DMS53 treated with DMSO at 0.1 percent for 48 hours (cell line): ENCODE data around the gene HIP1R.

Experiments used
- DNase-seq: peaks from one replicate; lab custom pipeline; 2025; ENCODE audit not compliant: unreplicated experiment; lab: John Stamatoyannopoulos, UW

Gene HIP1R

DNA sequence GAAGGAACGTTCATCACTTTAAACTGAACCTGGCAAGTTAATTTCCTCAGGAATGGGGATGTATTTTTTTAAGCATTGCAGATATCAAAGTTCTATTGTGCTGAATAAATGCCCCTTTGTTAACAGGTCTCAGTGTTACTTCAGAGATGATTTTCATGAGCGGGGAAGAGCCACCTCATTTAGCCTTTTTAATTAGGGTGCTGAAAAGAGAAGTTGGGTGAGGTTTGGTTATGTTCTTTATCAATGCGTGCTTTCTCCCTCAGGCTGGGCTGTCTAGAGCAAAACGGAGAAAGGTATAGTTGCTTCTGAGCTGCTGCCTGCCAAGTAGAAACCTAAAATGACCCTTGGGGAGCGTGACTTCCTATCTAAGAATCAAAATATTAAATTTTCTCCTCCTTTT is 8.0 kb upstream of the HIP1R start:
- no peak for DNase-seq

DNA sequence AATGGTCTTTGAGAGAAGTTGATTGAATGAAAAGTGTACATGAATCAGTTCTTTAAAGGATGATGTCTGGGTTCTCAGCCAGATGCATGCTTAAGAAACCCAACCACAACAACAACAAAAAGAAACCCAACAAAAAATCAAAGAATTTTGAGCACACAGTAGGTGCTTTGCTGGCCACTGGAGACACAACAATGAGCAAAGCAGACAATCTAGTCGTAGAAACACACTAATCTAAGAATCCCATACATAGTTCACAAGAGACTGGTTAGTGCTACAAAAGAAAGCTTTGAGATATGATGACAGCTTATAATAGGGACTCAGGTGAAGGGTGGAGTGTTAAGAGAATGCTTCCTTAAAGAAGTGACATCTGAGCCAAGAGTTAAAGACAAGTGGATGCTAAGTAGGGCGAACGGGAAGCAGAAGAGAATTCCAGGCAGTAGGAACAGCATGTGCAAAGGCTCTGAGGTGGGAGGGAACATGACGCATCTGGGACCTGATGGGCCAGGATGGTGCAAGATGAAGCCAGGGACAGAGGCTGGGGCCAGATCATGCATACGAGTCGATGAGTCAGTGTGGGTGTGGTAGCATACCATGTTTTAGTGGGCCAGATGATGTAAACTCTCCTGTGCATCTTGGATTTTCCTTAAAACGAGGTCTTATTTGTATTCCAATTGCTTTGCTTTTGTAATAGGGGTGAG is 4.6 kb upstream of the HIP1R start:
- DNase-seq = no peak

DNA sequence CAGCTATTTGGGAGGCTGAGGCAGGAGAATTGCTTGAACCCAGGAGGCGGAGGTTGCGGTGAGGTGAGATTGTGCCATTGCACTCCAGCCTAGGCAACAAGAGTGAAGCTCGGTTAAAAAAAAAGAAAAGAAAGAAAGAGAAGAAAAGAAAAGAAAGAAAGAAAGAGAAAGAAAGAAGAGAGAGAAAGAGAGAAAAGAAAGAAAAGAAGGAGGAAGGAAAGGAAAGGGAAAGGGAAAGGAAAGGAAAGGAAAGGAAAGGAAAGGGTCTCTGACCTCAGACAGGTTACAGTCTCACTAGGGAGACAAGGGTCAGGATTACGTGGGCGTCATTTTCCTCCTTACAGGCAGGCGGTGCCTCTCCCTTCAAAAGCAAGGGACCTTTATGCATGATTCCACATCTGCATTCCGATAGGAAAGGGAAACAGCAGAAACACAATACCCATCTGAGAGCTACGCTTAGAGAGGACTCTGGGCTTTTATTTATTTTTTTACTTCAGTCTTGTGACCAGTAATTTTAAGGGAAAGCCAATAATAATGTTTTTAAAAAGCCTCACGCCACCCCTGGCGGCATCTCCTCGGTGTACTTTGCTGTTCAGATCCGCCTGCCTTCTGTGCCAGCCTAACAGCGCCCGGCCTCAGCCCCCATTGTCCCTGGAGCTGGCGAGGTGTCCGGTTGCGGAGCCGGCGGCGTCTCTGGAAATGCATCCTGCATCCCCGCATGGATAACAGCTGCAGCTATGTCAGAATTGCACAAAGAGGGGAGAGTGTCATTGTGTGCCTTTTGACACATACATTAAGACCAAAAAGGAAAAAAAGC is 945 bp upstream of the HIP1R start:
- DNase-seq = peak; percentile 76

DNA sequence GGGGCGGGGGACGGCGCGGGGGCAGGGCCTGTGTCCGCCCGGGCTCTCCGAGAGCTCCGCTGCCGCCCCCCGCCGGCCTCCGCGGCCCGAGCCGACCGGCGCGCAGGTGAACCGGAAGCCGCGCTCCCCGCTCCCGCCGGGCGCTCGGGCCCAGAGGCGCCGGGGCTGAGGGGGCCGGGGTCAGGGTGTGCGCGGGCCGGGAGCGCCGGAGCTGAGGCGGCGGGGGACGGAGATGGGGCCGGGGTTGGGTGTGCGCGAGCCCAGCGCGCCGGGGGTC is 431 bp downstream of the HIP1R start:
- DNase-seq = no peak

DNA sequence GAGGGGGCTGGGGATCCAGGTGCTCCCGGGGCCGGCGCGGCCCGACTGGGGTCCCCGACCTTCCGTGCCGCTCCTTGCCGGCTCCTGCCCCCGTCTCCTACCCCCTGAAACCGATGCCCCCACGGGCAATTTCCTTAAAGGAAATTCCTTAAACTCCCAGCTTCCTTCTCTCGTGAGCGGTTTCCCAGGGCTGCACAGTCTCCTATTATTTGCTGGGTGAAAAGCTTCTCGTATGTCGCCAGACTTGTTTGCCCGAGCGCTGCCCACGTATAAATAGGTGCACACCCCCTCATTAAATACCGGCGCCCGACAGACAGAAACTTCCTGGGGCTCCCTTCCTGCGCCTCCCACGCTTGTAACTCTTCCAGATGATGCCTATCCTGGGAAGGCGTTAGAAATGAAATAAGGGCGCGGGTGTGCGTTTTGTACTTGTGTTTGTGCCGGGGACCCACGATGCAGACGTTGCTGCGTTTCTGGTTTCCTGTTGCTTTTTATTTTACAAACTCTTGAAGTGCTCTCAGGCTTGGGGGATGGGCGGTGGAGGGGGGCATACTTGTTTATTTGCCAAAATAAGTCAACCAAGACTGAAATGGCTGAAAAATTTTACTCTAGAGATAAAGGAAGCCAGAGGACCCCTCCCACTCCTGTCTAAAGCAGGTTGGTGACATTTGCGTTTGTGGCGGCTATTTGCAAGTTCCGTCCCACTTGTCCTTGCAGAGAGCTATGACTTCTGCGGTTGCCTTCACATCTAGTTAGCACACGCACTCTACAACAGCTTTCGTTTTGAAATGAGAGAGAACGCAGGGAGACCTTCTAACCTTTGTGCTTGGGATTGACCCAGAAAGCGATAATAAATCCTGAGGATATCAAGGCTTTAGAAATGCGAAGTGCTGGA is 1.0 kb downstream of the HIP1R start:
- peak; percentile 51 for DNase-seq

DNA sequence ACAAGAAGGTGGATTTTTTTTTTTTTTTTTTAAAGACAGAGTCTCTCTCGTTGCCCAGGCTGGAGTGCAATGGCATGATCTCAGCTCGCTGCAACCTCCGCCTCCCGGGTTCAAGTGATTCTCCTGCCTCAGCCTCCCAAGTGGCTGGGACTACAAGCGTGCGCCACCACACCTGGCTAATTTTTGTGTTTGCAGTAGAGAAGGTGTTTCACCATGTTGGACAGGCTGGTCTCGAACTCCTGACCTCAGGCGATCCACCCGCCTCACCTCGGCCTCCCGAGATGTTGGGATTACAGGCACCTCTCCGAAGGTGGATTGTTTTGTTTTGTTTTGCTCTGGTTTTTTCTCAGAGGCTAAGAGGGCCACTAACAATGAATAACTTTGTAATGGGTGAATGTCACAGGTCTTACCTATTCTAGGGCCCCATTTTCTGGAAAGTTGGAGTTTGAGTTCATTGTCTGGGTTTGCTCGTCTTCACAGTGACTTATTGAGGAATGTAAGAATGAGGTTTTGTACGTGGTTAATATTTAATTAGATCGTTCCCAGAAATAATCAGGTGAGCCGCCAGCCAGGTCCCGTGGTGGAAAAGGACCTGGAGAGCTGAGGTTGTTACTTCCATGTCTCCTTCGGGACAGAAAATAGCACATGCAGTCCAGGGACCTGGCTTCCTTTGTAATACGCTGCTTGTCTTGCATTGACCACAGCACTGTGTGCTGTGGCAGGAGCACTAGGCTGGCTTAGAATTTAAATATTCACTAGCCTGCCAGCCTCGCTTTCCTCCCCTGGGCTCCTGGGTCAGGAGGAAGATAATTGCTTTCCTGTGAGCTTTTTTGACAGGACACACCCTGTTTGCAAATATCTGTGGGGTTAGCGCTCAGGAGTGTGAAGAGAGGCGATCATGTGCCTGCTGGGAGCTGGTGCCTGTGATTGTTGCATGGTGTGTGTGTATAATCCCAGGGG is 2.3 kb downstream of the HIP1R start:
- DNase-seq = no peak

DNA sequence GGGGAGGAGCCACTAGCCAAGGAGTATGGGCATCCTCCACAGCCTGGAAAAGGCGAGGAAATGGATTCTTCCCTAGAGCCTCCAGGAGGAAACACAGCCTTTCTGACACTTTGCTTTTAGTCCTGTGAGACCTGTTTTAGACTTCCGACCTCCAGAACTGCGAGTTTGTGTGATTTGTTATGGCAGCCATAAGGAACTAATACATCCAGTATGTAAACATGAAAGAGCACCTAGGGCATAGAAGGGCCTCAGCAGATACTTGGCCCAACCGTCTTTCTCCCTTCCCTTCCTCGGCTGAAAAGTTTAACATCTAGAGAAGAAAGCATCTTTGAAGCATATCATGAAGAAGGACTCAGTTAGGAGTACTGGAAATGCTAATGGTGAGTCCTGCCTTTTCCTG is 3.6 kb downstream of the HIP1R start:
- no peak for DNase-seq

DNA sequence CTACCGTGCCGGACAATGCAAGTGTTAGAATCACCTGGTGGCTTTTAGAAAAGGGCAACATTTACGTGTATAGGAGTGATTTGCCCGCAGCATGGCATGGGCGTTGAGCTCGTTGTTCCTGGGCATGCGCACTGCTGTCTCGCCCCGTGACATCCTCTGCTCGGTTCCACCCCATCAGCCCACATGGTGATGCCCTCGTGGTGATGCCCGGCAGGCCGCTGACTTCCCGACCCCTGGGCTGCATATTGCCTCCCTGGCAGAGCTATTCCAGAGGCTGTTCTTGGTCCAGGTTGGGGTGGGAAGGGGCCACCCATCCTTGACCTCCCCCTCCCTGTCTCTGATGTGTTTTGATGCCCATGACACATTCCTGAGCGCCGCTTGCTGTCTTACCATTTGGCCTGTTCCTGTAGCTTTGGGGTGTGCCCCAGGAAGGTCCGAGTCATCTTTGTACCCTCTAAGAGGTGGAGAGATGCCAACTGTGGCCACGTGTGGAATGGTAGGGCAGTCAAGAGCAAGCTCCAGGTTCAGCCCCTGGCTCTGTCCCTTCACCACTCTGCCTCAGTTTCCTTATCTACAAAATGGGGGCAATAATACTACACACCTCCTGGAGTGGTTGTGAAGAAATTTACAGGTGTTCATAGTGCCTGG is 4.8 kb downstream of the HIP1R start:
- DNase-seq = no peak

DNA sequence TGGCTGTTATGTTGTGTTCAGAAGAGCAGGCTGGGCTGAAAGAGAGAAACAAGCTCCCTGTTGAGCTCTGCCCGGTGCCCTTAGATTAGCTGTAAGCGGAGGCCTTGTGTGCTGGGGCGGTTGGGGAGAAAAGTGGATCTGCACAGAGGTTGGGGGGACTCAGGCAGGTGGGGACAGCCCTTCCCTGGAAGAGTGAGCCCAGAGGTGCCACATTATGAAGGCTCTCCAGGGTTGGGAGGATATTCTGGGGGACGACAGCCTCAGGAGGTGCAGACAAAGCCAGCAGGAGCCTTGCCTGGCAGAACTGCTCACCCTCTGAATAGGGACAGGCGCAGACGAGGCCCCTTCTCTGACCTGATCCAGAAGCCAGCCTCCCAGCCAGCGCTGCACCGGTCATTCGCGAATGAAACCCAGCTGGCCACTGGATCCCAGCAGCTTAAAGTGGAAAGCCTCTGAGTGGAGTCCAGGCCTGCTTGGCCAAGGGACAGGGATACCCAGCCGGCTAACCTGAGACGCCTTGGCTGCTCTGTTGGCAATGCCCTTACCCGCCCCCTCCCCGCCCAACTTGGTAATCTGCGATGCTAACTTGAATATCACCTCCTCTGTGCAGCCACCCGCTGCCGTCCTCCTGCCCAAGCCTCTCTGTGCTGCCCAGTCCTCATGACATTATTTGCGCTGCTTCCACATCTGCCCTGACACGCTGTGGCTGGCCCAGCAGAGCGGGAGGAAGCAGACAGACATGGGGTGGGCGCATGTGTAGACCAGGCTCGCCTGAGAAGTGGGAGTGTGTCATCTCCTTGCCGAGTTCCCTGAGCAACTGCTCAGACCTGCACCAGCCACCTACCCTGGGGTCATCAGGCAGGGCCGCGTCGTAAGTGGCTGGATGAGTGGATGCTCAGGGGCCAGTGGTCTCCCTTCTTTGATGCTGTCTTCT is 5.6 kb downstream of the HIP1R start:
- no peak for DNase-seq

DNA sequence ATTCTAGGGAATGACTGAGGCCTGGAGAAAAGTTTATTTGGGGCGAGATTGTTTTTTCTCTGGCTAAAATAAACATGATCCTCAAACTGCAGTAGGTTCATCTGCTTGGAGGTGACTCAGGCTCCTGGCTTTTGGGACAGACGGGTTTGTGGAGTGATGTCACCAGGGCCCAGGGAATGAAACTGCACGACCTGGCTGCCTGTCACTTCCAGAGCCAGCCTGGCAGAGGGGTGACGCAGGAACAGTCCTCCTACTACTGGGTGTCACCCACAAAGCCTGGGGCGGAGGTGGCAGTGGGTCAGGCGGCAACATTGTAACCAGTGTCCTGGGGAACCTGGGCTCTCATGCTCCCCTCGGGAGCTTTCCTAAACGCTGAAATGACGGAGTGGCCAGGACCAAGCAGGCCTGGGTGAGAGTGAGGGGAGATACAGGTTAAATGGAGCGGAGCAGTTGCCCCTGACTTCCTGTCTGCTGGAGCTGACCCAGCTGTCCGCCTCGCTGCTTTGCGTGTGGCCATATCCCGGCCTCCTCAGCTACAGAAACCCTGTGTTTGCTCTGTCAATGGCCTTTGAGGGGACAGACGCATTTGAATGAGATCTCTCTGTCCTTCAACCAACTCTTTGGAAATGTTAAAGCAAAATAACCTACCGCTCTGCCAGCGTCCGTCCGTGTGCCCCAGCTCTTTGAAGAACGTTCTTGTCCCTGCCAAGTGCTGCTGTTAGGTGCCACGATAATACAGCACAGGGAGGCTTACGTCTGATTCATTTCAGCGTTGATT is 6.5 kb downstream of the HIP1R start:
- DNase-seq = no peak

DNA sequence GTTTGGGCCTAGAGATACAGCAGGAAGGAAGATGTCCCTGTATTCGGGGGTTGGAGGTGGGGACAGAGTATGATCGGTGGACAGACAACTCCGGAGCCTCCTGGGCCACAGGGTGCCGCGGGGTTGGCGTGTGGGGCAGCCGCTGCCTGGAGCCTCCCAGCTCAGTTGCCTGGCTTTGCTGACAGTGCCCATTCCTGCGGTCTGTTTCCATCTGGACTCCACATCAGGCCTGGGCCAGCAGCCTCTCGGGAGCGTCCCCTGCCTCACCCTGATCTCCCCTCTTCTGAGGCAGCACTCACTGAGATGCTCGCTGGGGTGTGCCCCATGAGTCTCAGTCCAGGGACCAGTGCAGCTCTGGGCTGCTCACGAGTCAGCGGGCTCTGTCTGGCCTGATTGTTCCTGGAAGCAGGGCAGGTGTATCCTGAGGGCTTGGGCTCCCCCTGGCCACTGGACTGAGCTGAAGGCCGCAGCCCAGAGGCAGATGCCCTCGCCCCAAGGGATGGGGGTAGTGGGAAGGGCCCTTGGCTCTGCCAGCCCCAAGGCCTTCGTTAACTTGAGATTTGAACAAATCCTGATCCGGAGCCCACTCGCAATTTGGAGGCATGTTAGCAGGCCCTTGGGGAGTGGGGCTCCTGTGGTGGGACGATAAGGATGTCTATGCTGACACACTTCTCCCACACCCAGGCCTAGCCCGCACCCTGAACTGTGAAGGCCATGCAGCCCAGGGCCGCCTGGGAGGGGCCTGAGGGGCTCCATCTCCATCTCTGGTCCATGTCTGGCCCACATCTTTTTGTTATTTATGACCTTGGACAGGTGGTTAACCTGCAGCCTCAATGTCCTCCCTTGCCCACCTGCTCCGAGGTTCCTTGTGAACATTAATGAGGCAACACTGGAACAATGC is 7.5 kb downstream of the HIP1R start:
- DNase-seq = no peak

DNA sequence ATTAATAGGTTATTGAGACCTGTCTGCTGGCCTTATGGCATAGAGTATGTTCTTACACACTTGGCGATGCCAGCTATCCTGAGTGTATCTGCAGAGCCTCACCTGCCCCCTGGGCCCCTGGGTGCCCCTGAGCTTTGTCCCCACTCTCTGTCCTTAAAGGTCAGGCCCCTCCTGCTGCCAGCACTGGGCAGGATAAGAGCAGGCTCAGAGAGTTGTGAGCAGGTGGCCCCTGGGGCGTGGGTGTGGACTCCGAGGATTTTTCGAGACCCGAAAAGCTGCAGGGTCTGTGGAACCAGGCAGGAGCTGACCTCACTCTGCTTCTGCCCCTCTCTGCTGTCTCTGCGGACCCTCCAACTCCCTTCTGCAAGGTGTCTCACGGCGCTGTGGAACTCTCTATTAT is 8.2 kb downstream of the HIP1R start:
- DNase-seq = no peak

DNA sequence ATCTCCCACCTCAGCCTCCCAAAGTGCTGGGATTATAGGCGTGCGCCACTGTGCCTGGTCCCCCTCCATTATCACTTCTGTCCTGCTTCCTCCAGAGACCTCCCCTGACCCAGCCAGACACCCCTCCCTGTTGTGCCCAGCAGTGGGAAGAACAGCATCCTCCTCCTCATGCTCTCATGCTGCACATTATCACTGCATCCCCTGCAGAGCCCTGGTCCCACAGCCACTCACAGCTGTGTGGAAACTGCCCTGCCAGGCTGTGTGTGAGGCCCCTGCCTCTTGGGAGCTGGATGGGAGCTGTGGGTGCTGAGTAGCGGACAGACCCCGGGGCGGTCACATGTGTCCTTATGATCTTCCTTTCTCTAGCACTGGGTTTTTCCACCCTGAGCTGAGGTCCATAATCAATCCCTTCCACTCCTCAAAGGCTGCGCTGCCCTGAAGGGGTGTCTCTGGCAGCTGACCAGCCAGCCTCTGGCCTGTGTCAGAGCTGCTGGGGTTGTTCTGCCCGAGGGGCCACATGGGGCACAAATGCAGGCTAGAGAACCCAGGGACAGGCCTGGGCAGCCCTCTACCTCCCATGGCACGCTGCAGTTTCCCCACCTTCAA is 9.2 kb downstream of the HIP1R start:
- no peak for DNase-seq

DNA sequence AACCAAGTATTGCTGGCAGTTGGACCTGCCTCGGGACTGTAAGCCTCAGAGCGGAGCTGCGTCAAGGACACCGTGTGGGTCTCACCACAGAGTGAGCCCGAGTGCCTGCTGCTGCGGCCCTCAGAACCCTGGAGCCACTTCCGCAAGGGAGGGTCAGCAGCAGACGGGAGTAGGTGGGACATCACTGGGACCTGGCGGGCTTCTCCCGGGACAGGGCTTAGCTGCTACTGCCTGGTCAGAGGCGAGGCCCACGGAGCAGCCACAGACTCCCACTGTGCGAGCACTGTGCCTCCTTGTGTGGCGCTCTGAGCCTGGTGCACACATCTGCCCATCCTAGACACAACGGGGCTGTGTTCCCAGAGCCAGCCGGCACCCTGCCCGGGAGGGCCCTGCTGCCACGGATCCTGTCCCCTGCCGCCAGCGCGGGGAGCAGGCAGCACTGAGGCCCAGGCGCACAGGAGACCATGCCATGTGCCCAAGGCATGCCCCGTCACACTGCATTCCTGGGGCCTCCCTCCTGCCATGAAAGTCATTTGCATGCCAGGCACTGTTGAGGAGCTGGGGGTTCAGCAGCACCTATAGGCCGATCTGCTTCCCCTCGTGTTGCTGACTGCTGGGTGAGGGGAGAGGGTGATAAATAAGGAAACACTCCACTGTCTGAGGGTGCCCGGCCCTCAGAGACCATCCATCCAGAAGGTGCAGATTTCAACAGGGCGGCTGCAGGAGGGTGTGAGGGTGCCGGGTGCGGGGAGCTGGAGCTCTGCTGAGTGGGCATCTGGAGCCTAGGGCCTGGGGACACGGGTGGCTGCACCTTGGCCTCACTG is 10.0 kb downstream of the HIP1R start:
- DNase-seq = no peak

DNA sequence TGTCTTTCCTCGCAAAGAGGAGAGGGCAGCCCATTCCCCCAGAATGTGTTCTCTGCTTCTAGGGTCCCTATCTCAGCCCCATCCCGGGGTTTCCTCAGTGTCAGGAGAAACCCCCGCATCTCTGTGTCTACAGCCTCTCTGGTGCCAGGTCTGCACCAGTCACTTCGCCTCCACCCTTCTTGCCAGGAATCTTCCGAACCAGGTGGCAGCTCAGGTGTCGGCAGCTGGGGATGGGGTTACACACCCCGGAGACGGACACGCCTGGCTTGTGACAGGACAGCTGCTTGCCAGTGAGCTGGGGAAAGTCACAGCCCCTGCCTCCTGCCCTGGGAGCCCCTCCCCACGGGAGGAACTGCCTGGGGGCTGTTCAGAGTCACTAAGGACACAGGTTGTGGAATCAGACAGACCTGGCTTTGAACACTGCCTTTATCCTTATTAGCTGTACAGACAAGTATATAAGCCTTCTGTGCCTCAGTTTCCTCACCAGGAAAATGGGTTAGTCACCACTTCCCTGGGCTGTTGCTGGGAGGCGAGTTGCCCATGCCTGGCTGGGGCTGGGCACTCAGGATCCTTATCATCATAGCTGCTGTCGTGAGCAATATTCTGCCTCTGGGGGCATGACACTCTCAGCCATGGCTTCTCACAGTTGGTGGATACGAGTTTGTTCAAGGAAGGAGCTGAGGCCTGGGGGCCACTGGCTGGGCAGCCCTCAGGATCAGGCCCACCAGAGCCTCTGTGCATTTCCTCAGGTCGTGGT is 10.8 kb downstream of the HIP1R start:
- peak; percentile 30 for DNase-seq
